Stimulated activated CD8-positive, alpha-beta memory T cell treated with anti-CD3 and anti-CD28 coated beads, Interleukin-4, amount 100 ng/mL, for 24 hours (primary cell): ENCODE measurements around the gene TRIM56.

Source experiments
- DNase-seq: peaks from one replicate; pipeline ENCODE4 v3.0.0-alpha.2; 2020; ENCODE audit warnings: low read depth

Gene TRIM56

GRCh38 chr7:101133621-101134398, 48.5 kb downstream of the TRIM56 start:
- DNase-seq, result no peak

DNA sequence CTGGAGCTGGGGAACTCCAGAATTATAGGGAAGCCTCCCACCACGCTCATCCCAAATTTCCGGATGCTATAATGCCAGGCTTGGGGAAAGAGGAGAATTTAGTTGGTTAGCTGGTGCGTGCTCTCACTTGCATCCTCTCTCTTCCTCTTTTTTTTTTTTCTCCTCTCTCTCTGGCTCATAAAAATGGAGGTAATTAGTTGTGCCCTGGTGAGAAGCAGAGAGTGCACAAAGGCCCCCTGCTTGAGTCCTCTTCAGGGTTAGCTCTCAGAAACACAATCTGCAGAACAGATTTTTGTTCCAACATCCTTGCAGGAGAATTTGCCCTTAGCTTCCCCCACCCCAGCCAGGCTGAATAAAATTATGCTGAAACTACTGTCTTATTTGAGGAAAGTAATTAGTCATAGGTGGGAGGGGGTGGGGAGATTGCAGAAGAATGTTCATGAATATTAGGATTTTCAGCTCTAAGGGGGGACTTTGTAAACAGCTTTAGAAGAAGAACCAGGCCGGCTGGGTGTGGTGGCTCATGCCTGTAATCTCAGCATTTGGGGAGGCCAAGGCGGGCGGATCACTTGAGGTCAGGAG, 49.2 kb downstream of the TRIM56 start:
- DNase-seq, result no peak

- no peak for DNase-seq
Observed at GRCh38 chr7:101137651-101138212, 52.5 kb downstream of the TRIM56 start.

- DNase-seq, result peak; percentile 83
Observed at GRCh38 chr7:101138213-101138870, 53.1 kb downstream of the TRIM56 start.

DNA sequence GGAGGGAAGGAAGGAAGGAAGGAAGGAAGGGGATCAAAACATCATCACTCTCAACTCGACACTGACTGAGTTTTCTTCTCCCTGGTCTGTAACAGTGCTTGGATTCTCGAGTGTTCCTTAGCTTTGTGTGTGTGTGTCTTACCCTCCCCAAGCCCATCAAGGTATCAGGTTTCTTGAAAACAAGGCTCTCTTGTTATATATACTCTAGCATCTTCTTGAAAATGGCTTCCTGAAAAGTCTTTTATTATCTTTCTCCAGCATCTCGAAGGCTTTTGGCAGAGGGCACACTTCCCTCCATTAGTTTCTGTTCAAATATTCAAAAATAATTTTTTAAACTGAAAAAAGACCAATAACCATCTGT, 55.0 kb downstream of the TRIM56 start:
- DNase-seq, result no peak

GRCh38 chr7:101140746-101141382, 55.6 kb downstream of the TRIM56 start:
- no peak for DNase-seq
